Right lobe of liver (tissue), 4 donors: ENCODE results near the gene SF3A2.

Experiments used
- POLR2A ChIP-seq: fragments of 450-650 bp; IDR thresholded peaks from one replicate; pipeline ENCODE4 v1.6.1; 2017; ENCODE audit warnings: antibody characterized with exemption, mild to moderate bottlenecking
- TF ChIP-seq, protein P1 (sequence below), 4 donors: fragments of 200-600 bp in 3 of 4; fragments of 450-650 bp in 1 of 4; IDR thresholded peaks; one replicate each; pipeline versions ENCODE4 v1.5.1 to v1.8.0; 2016 to 2022; ENCODE audit warnings: antibody characterized with exemption in 4 of 4, mild to moderate bottlenecking in 2 of 4
- donor health status: DM: no; HTN: no; CAD: no.
- donor health status: DM: no; HTN: no; CAD: no.
- donor health status: DM: no; HTN: yes; CAD: no.

DNA sequence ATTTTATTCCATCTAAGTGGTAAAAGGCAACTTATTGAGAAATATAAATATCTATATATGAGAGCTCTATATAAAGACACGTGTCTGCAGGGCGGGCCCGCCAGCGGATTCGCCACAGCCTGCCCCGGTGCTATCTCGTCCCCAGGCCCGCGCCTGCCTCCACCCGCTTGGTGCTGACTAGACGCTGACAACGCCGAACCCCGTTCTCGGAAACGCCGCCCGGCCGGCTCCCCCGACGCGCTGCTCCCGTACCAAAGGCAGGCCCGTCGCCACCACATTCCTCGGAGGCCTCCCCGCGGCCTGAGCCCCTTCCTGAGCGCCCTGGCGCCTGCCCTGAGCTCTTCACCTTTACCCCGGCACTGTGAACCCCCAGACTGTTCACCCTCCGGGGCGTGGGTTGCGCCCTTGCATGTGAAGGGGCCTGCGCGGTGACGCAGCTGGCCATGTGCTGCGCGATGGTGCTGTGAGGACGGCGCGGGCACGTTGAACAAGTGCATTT is 6.5 kb upstream of the SF3A2 start:
- TF ChIP-seq, protein P1, sequence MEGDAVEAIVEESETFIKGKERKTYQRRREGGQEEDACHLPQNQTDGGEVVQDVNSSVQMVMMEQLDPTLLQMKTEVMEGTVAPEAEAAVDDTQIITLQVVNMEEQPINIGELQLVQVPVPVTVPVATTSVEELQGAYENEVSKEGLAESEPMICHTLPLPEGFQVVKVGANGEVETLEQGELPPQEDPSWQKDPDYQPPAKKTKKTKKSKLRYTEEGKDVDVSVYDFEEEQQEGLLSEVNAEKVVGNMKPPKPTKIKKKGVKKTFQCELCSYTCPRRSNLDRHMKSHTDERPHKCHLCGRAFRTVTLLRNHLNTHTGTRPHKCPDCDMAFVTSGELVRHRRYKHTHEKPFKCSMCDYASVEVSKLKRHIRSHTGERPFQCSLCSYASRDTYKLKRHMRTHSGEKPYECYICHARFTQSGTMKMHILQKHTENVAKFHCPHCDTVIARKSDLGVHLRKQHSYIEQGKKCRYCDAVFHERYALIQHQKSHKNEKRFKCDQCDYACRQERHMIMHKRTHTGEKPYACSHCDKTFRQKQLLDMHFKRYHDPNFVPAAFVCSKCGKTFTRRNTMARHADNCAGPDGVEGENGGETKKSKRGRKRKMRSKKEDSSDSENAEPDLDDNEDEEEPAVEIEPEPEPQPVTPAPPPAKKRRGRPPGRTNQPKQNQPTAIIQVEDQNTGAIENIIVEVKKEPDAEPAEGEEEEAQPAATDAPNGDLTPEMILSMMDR (IDR thresholded peaks at IDR 0.05) = no peak
- no peak for TF ChIP-seq POLR2A
